ENCODE results near the gene MEIKIN. TPM values are rescaled to one million over a fixed set of nuclear protein-coding genes. Genes with fewer than 3 reads are reported as not detected.

Gene MEIKIN
- total and polyA plus RNA-seq, 2 of the 8 experiments (the other 6 are each of a cell fraction or from before 2014, with no cell fraction given), result not detected

DNA sequence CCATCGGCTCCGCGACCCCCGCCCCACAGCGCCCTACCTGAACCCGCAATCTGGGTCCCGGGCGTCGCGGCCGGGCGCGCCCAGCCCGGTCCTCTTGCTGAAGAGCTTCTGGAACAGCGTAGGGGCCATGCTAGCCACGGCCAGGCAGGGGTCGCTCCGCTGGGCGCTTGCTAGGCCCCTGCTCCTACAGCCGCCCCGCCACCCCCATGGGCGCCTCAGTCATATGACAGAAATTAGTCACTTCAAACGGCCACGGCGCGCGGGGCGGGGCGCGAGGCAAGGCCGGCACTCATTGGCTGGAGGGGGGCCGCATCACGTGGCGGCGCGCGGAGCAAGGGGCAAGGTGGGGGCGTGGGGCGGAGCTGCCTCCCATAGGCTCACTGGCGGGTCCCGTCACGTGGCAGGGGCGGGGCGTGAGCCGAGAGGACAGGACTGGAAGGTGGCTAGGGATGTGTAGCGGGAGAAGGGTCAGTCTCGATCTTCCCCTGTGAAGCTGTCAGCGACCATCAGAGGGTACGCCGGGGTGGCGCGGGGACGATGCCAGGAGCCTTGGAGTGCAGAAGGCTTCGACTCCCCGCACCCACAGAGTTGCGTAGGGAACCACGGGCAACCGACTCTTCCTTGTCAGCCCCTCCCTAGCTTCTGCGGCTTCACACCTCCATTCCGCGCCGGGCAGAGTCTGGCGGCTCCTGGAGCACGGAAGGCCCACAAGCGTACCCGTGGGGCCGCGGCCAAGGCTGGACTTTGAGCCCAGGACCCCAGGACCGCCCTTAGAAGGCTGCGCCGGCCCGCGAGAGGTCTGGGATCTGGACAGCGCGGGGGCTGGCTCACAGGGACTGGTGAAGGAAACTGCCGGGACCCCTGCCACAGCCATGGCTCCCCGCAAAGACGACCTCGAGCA lies 148.4 kb downstream of the MEIKIN start, which contains the start of gene FNIP1 (continued):
- peak; percentile 71 for TF ChIP-seq TAF7 (optimal IDR thresholded peaks at IDR 0.05; ENCODE audit: borderline replicate concordance, low read depth, low read length)
- no peak for TF ChIP-seq TEAD4 (IDR thresholded peaks at IDR 0.05; ENCODE audit: low read depth, low read length)
- TF ChIP-seq HDAC2 (IDR thresholded peaks at IDR 0.05; ENCODE audit: borderline replicate concordance in 1 of 2, low read depth in 2 of 2, low read length in 2 of 2), result 0 out of 4 replicates have a peak, but pooled peaks of 1 of the 2 experiments have one; percentile 31
- TF ChIP-seq CTBP2 (IDR thresholded peaks at IDR 0.05; ENCODE audit: borderline replicate concordance, insufficient read depth, insufficient read length, low read length), result no peak
- TF ChIP-seq CREB1 (IDR thresholded peaks at IDR 0.05), result peak; percentile 77
- TF ChIP-seq ZNF274 (IDR thresholded peaks at IDR 0.05; ENCODE audit: borderline replicate concordance, extremely low read depth, low read length), result no peak
- TF ChIP-seq ASH2L (IDR thresholded peaks at IDR 0.05; ENCODE audit: low read length), result peak; percentile 62
- peak in 1 of 2 experiments; percentile 3; a peak in 1 of 4 replicates for TF ChIP-seq RAD21 (IDR thresholded peaks at IDR 0.05 in 1 of 2, conservative IDR thresholded peaks at IDR 0.05 in 1 of 2; ENCODE audit: low read depth in 2 of 2, low read length in 2 of 2)
- no peak for TF ChIP-seq TCF12 (IDR thresholded peaks at IDR 0.05; ENCODE audit: low read depth, low read length)
- TF ChIP-seq, protein P1, sequence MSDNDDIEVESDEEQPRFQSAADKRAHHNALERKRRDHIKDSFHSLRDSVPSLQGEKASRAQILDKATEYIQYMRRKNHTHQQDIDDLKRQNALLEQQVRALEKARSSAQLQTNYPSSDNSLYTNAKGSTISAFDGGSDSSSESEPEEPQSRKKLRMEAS (IDR thresholded peaks at IDR 0.05), result peak; percentile 91
- TF ChIP-seq SIN3A (conservative IDR thresholded peaks at IDR 0.05 in 1 of 2, IDR thresholded peaks at IDR 0.05 in 1 of 2; ENCODE audit: low read depth in 1 of 2, low read length in 2 of 2), result peak; percentile 18 to 34; a peak in 1 of 4 replicates
- TF ChIP-seq, protein P2, sequence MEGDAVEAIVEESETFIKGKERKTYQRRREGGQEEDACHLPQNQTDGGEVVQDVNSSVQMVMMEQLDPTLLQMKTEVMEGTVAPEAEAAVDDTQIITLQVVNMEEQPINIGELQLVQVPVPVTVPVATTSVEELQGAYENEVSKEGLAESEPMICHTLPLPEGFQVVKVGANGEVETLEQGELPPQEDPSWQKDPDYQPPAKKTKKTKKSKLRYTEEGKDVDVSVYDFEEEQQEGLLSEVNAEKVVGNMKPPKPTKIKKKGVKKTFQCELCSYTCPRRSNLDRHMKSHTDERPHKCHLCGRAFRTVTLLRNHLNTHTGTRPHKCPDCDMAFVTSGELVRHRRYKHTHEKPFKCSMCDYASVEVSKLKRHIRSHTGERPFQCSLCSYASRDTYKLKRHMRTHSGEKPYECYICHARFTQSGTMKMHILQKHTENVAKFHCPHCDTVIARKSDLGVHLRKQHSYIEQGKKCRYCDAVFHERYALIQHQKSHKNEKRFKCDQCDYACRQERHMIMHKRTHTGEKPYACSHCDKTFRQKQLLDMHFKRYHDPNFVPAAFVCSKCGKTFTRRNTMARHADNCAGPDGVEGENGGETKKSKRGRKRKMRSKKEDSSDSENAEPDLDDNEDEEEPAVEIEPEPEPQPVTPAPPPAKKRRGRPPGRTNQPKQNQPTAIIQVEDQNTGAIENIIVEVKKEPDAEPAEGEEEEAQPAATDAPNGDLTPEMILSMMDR (IDR thresholded peaks at IDR 0.05; ENCODE audit: control extremely low read depth in 1 of 3, insufficient read depth in 1 of 3, low read depth in 1 of 3, low read length in 3 of 3), result peak in 1 of 3 experiments; percentile 10; a peak in 1 of 4 replicates
- no peak for TF ChIP-seq CEBPB (IDR thresholded peaks at IDR 0.05; ENCODE audit: low read depth, low read length)
- TF ChIP-seq BACH1 (IDR thresholded peaks at IDR 0.05; ENCODE audit: low read length), result no peak
- peak; percentile 72 to 78 for TF ChIP-seq POLR2A (IDR thresholded peaks at IDR 0.05; ENCODE audit: control extremely low read depth in 1 of 2, low read depth in 2 of 2, low read length in 2 of 2)
- TF ChIP-seq, protein P3, sequence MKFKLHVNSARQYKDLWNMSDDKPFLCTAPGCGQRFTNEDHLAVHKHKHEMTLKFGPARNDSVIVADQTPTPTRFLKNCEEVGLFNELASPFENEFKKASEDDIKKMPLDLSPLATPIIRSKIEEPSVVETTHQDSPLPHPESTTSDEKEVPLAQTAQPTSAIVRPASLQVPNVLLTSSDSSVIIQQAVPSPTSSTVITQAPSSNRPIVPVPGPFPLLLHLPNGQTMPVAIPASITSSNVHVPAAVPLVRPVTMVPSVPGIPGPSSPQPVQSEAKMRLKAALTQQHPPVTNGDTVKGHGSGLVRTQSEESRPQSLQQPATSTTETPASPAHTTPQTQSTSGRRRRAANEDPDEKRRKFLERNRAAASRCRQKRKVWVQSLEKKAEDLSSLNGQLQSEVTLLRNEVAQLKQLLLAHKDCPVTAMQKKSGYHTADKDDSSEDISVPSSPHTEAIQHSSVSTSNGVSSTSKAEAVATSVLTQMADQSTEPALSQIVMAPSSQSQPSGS (IDR thresholded peaks at IDR 0.05; ENCODE audit: low read length), result no peak
